Skeletal muscle satellite cell (primary cell): ENCODE data around the gene DGCR8. TPM values are rescaled to one million over a fixed set of nuclear protein-coding genes. Genes with fewer than 3 reads are reported as not detected.

ENCODE experiments used
- H3K27me3 ChIP-seq: 2 replicates; pipeline ENCODE4 v1.7.0; 2013; ENCODE audit warnings: low read length; ENCODE audit not compliant: control insufficient read depth, insufficient read depth
- H3K36me3 ChIP-seq: 2 replicates; pipeline ENCODE4 v1.7.0; 2013; ENCODE audit warnings: mild to moderate bottlenecking, control low read depth, low read length; ENCODE audit not compliant: insufficient read depth
- H3K4me1 ChIP-seq: 2 replicates; pipeline ENCODE4 v1.7.0; 2013; ENCODE audit warnings: low read length; ENCODE audit not compliant: control insufficient read depth, insufficient read depth
- H3K4me2 ChIP-seq: 2 replicates; pipeline ENCODE4 v1.7.0; 2013; ENCODE audit warnings: mild to moderate bottlenecking, low read length
- H3K4me3 ChIP-seq: 2 replicates; pipeline ENCODE4 v1.7.0; 2013; ENCODE audit warnings: low read length
- H3K9ac ChIP-seq: 2 replicates; pipeline ENCODE4 v1.7.0; 2013; ENCODE audit warnings: mild to moderate bottlenecking, low read depth, low read length, moderate library complexity
- H3K9me3 ChIP-seq: replicated peaks from 2 replicates; pipeline ENCODE4 v1.7.0; 2013; ENCODE audit warnings: mild to moderate bottlenecking, control low read depth, low read length
- total RNA-seq: library from RNA; depleted of rRNA; stranded (reverse); fragments of >200 nt; gene quantifications from 2 replicates; pipeline ENCODE4 v1.2.3, GENCODE V29; 2012; rRNA removed

The DGCR8 gene
- 22.3 and 23.6 TPM in 2 replicates for total RNA-seq

- peak within 1 kb of the TSS; percentile 92 for H3K4me2 ChIP-seq
- no peaks in the 10 kb centered on the region for H3K9me3 ChIP-seq
- H3K9ac ChIP-seq: peak within 1 kb of the TSS; percentile 89
- H3K27me3 ChIP-seq: no peaks in the 10 kb centered on the region
- peaks cover 10% of the 10 kb centered on the region for H3K36me3 ChIP-seq
- peaks cover 25% of the 10 kb centered on the region for H3K4me1 ChIP-seq
- peak within 1 kb of the TSS; percentile 77 for H3K4me3 ChIP-seq
Observed at GRCh38 chr22:20079745-20080444, at the start of gene DGCR8. TSS of gene DGCR8 (plus strand) at chr22:20080241. CDS start at chr22:20085964, 5,723 bp downstream.

GRCh38 chr22:20031732-20032406 lies 48.2 kb upstream of the DGCR8 start:
- no peaks in the 10 kb centered on the region for H3K27me3 ChIP-seq

GRCh38 chr22:20032407-20032991 lies 47.5 kb upstream of the DGCR8 start:
- no peak overlapping the region for H3K4me3 ChIP-seq
- no peaks in the 10 kb centered on the region for H3K27me3 ChIP-seq
- H3K4me1 ChIP-seq: no peaks in the 10 kb centered on the region
- H3K9me3 ChIP-seq: no peaks in the 10 kb centered on the region
- H3K4me2 ChIP-seq: no peak overlapping the region
- H3K9ac ChIP-seq: no peak overlapping the region
- H3K36me3 ChIP-seq: peaks cover 17% of the 10 kb centered on the region

More at GRCh38 chr22:20031732-20032406, 48.2 kb upstream of the DGCR8 start:
- Histone ChIP-seq H3K4me2 (no peak overlapping the region), H3K36me3 (peaks cover 16% of the 10 kb centered on the region), H3K9ac (no peak overlapping the region), H3K4me1 (no peaks in the 10 kb centered on the region), H3K4me3 (no peak overlapping the region), H3K9me3 (no peaks in the 10 kb centered on the region)

- no peaks in the 10 kb centered on the region for H3K4me1 ChIP-seq
- no peak overlapping the region for H3K9ac ChIP-seq
- peaks cover 20% of the 10 kb centered on the region for H3K36me3 ChIP-seq
- H3K27me3 ChIP-seq: no peaks in the 10 kb centered on the region
- no peak overlapping the region for H3K4me2 ChIP-seq
- no peaks in the 10 kb centered on the region for H3K9me3 ChIP-seq
- no peak overlapping the region for H3K4me3 ChIP-seq
Observed at GRCh38 chr22:20033045-20033706, 46.9 kb upstream of the DGCR8 start.

- H3K4me3 ChIP-seq: no peak overlapping the region
- no peaks in the 10 kb centered on the region for H3K9me3 ChIP-seq
- no peaks in the 10 kb centered on the region for H3K27me3 ChIP-seq
- H3K4me2 ChIP-seq: no peak overlapping the region
- H3K9ac ChIP-seq: no peak overlapping the region
- no peaks in the 10 kb centered on the region for H3K4me1 ChIP-seq
- H3K36me3 ChIP-seq: peaks cover 25% of the 10 kb centered on the region
Observed at GRCh38 chr22:20034143-20034542, 45.9 kb upstream of the DGCR8 start.

GRCh38 chr22:20035375-20036083 lies 44.5 kb upstream of the DGCR8 start:
- Histone ChIP-seq H3K9ac (no peak overlapping the region), H3K4me3 (no peak overlapping the region), H3K36me3 (peaks cover 27% of the 10 kb centered on the region), H3K9me3 (no peaks in the 10 kb centered on the region), H3K4me1 (no peaks in the 10 kb centered on the region), H3K27me3 (no peaks in the 10 kb centered on the region), H3K4me2 (no peak overlapping the region)

GRCh38 chr22:20036084-20036482 lies 44.0 kb upstream of the DGCR8 start:
- no peaks in the 10 kb centered on the region for H3K27me3 ChIP-seq
- H3K9me3 ChIP-seq: no peaks in the 10 kb centered on the region
- H3K4me3 ChIP-seq: no peak overlapping the region
- H3K4me2 ChIP-seq: no peak overlapping the region
- no peak overlapping the region for H3K9ac ChIP-seq
- H3K4me1 ChIP-seq: no peaks in the 10 kb centered on the region
- peaks cover 28% of the 10 kb centered on the region for H3K36me3 ChIP-seq

- Histone ChIP-seq H3K4me3 (no peak overlapping the region), H3K4me1 (no peaks in the 10 kb centered on the region)
Observed at GRCh38 chr22:20036535-20037392, 43.3 kb upstream of the DGCR8 start.

GRCh38 chr22:20037419-20037818 lies 42.6 kb upstream of the DGCR8 start:
- no peak overlapping the region for H3K9ac ChIP-seq
- peaks cover 18% of the 10 kb centered on the region for H3K36me3 ChIP-seq

More at GRCh38 chr22:20036535-20037392, 43.3 kb upstream of the DGCR8 start:
- no peaks in the 10 kb centered on the region for H3K27me3 ChIP-seq
- no peak overlapping the region for H3K4me2 ChIP-seq
- no peak overlapping the region for H3K9ac ChIP-seq
- H3K36me3 ChIP-seq: peaks cover 24% of the 10 kb centered on the region
- H3K9me3 ChIP-seq: no peaks in the 10 kb centered on the region

GRCh38 chr22:20038574-20038973 lies 41.5 kb upstream of the DGCR8 start:
- peaks cover 23% of the 10 kb centered on the region for H3K36me3 ChIP-seq

More at GRCh38 chr22:20037419-20037818, 42.6 kb upstream of the DGCR8 start:
- Histone ChIP-seq H3K27me3 (no peaks in the 10 kb centered on the region), H3K4me1 (no peaks in the 10 kb centered on the region), H3K9me3 (no peaks in the 10 kb centered on the region), H3K4me2 (no peak overlapping the region), H3K4me3 (no peak overlapping the region)

More at GRCh38 chr22:20038574-20038973, 41.5 kb upstream of the DGCR8 start:
- Histone ChIP-seq H3K4me2 (no peak overlapping the region), H3K27me3 (no peaks in the 10 kb centered on the region), H3K4me1 (no peaks in the 10 kb centered on the region), H3K9ac (no peak overlapping the region), H3K9me3 (no peaks in the 10 kb centered on the region), H3K4me3 (no peak overlapping the region)
